Left ventricle myocardium inferior (tissue), 1 donor: ENCODE results near the gene ENG. TPM values are rescaled to one million over a fixed set of nuclear protein-coding genes. Genes with fewer than 3 reads are reported as not detected.

Experiments used
- DNase-seq: peaks from one replicate; pipeline ENCODE4 v3.0.0-alpha.2; 2020
- H3K27ac ChIP-seq: fragments of 200-600 bp; replicated peaks from 2 replicates; pipeline ENCODE4 v1.8.0; 2021
- H3K27me3 ChIP-seq: fragments of 200-600 bp; 2 replicates; pipeline ENCODE4 v1.8.0; 2021; ENCODE audit warnings: low read depth
- H3K36me3 ChIP-seq: fragments of 200-600 bp; 2 replicates; pipeline ENCODE4 v1.8.0; 2021
- H3K4me1 ChIP-seq: fragments of 200-600 bp; 2 replicates; pipeline ENCODE4 v1.8.0; 2021
- H3K4me3 ChIP-seq: fragments of 200-600 bp; 2 replicates; pipeline ENCODE4 v1.8.0; 2021; ENCODE audit warnings: mild to moderate bottlenecking, moderate library complexity
- H3K9me3 ChIP-seq: fragments of 200-600 bp; replicated peaks from 2 replicates; pipeline ENCODE4 v1.8.0; 2021
- CTCF ChIP-seq: fragments of 200-600 bp; IDR thresholded peaks from 2 replicates; pipeline ENCODE4 v1.8.0; 2021; ENCODE audit warnings: antibody characterized with exemption, mild to moderate bottlenecking, borderline replicate concordance
- intact Hi-C: fragments of 100-400 bp; cut with micrococcal nuclease; formaldehyde crosslinking; loops from one replicate; pipeline ENCODE4 v1.11.0; 2022
- long read RNA-seq: library from polyadenylated mRNA; unstranded; transcript quantifications from one replicate; pipeline ENCODE4 v2.0.0, GENCODE V29; 2021
- total RNA-seq: library from RNA; stranded (reverse); fragmentation: NEBNext Ultra II Directional; extraction: Animal tissue kit (Norgen Biotek cat#: 25700); gene quantifications from one replicate; pipeline ENCODE4 v1.2.1, GENCODE V29; 2021
- donor health status: DM: no; HTN: yes; CAD: no; lungs with severe emphysema.

ENG gene
- total RNA-seq, result 139 TPM
- long read RNA-seq, transcript ENG-202 (15 exons, 3,048 nt), result major isoform, 510 of 660 reads
- long read RNA-seq, transcript ENG-201 (14 exons, 3,059 nt), result minor isoform, 5 of 660 reads
- long read RNA-seq, partial matches to known transcripts, result 108 of 660 reads
- long read RNA-seq, other reads (novel, unspliced or antisense), result 36 of 660 reads

- Histone ChIP-seq H3K27me3 (no peaks in the 10 kb centered on the region), H3K36me3 (peaks cover 35% of the 10 kb centered on the region), H3K27ac (peak within 1 kb of the TSS; percentile 97), H3K4me1 (peaks cover 93% of the 10 kb centered on the region), H3K4me3 (peak within 1 kb of the TSS; percentile 73), H3K9me3 (peaks cover 6% of the 10 kb centered on the region)
- peak; percentile 22 for TF ChIP-seq CTCF
- intact Hi-C loops, result no loop called here
- DNase-seq, result peak; percentile 90
Measured at GRCh38 chr9:127854184-127854806, at the start of gene ENG. Gene ENG (minus strand): TSS chr9:127854658. CDS start chr9:127854355, 303 bp downstream.

GRCh38 chr9:127903557-127904475, 49.4 kb upstream of the ENG start:
- Histone ChIP-seq H3K4me3 (no peak overlapping the region), H3K36me3 (peaks cover 9% of the 10 kb centered on the region), H3K4me1 (peaks cover 58% of the 10 kb centered on the region), H3K27me3 (no peaks in the 10 kb centered on the region), H3K9me3 (no peaks in the 10 kb centered on the region), H3K27ac (peak overlapping the region; percentile 88)
- TF ChIP-seq CTCF, result no peak
- DNase-seq, result peak; percentile 81
- intact Hi-C loops, result no loop called here

- TF ChIP-seq CTCF, result peak; percentile 24
- peak; percentile 77 for DNase-seq
- peaks cover 59% of the 10 kb centered on the region for H3K4me1 ChIP-seq
- H3K9me3 ChIP-seq, result peaks cover 4% of the 10 kb centered on the region
- intact Hi-C loops, result no loop called here
- H3K36me3 ChIP-seq, result peaks cover 18% of the 10 kb centered on the region
- peak within 1 kb of the TSS; percentile 95 for H3K27ac ChIP-seq
- H3K27me3 ChIP-seq, result no peaks in the 10 kb centered on the region
- H3K4me3 ChIP-seq, result peak within 1 kb of the TSS; percentile 99
Measured at GRCh38 chr9:127899128-127899943, 44.9 kb upstream of the ENG start, which contains the start of gene ST6GALNAC6. Gene ST6GALNAC6 (minus strand): TSS chr9:127899603. CDS start chr9:127897981, 1,622 bp downstream.

- TF ChIP-seq CTCF, result no peak
- peaks cover 26% of the 10 kb centered on the region for H3K36me3 ChIP-seq
- peak overlapping the region; percentile 99 for H3K4me3 ChIP-seq
- H3K27ac ChIP-seq, result peak overlapping the region; percentile 95
- peaks cover 52% of the 10 kb centered on the region for H3K4me1 ChIP-seq
- DNase-seq, result no peak
- intact Hi-C loops, result no loop called here
- H3K9me3 ChIP-seq, result peaks cover 7% of the 10 kb centered on the region
- no peaks in the 10 kb centered on the region for H3K27me3 ChIP-seq
Measured at GRCh38 chr9:127898433-127899127, 44.1 kb upstream of the ENG start.
